SK-N-SH (cell line): ENCODE data around the gene GULP1. TPM values are rescaled to one million over a fixed set of nuclear protein-coding genes. Genes with fewer than 3 reads are reported as not detected.

Experiments used
- CTCF ChIA-PET: fragments of 300-600, 350-600 bp; formaldehyde crosslinking; extraction: SDS; loops from one replicate; lab custom pipeline; 2021; lab: Yijun Ruan, JAX
- POLR2A ChIA-PET: fragments of 350-600 bp; sonication (Branson Sonifier 250); formaldehyde crosslinking; extraction: SDS; loops from one replicate; lab custom pipeline; 2020; ENCODE audit warnings: antibody characterized with exemption, inconsistent platforms; lab: Yijun Ruan, JAX
- DNase-seq: peaks from one replicate; pipeline ENCODE4 v3.0.0; 2012
- H2AFZ ChIP-seq: fragments of 200-600 bp; sonication (generic); 2 replicates; pipeline ENCODE4 v1.8.1; 2016; ENCODE audit warnings: antibody characterized with exemption, mild to moderate bottlenecking, low read depth
- H3F3A ChIP-seq: fragments of 200-600 bp; sonication (generic); replicated peaks from 2 replicates; pipeline ENCODE3; 2016; ENCODE audit warnings: antibody characterized with exemption, mild to moderate bottlenecking; ENCODE audit not compliant: insufficient read depth
- H3K27ac ChIP-seq, 2 experiments: fragments of 200-500 bp in 1 of 2; fragments of 200-600 bp in 1 of 2; sonication (Bioruptor generic) in 1 of 2; sonication (generic), shearing (Covaris generic) in 1 of 2; 2 replicates each; pipeline versions ENCODE4 v1.5.1 to v1.6.1; 2014 to 2016; ENCODE audit warnings: low read depth in 2 of 2, inconsistent platforms in 1 of 2, low read length in 1 of 2, mild to moderate bottlenecking in 1 of 2, mixed read lengths in 1 of 2
- H3K27me3 ChIP-seq: fragments of 200-600 bp; sonication (generic), shearing (Covaris generic); 2 replicates; pipeline ENCODE4 v1.6.1; 2016; ENCODE audit warnings: mixed run types; ENCODE audit not compliant: insufficient read depth
- H3K36me3 ChIP-seq, 2 experiments: fragments of 200-500 bp in 1 of 2; fragments of 200-600 bp in 1 of 2; sonication (Bioruptor generic) in 1 of 2; sonication (generic) in 1 of 2; replicated peaks in 1 of 2; 2 replicates each; pipeline versions ENCODE3 to v1.5.1; 2014 to 2016; ENCODE audit warnings: low read length in 1 of 2, mild to moderate bottlenecking in 1 of 2; ENCODE audit not compliant: insufficient read depth in 2 of 2, control insufficient read depth in 1 of 2
- H3K4me1 ChIP-seq, 2 experiments: fragments of 200-500 bp in 1 of 2; fragments of 200-600 bp in 1 of 2; sonication (Bioruptor generic) in 1 of 2; sonication (generic), shearing (Covaris generic) in 1 of 2; 2 replicates each; pipeline versions ENCODE4 v1.5.1 to v1.6.1; 2014 to 2016; ENCODE audit warnings: low read depth in 1 of 2, low read length in 1 of 2, mixed run types in 1 of 2; ENCODE audit not compliant: insufficient read depth in 2 of 2, control insufficient read depth in 1 of 2
- H3K4me2 ChIP-seq: fragments of 200-600 bp; sonication (generic), shearing (Covaris generic); 2 replicates; pipeline ENCODE4 v1.6.1; 2017; ENCODE audit warnings: mixed run types
- H3K4me3 ChIP-seq, 2 experiments: fragments of 200-500 bp in 1 of 2; fragments of 200-600 bp in 1 of 2; sonication (Bioruptor generic) in 1 of 2; sonication (generic), shearing (Covaris generic) in 1 of 2; 2 replicates each; pipeline versions ENCODE4 v1.5.1 to v1.8.1; 2014 to 2016; ENCODE audit warnings: low read depth in 2 of 2, inconsistent platforms in 1 of 2, low read length in 1 of 2, mild to moderate bottlenecking in 1 of 2, mixed read lengths in 1 of 2, moderate library complexity in 1 of 2
- H3K79me2 ChIP-seq: fragments of 200-600 bp; sonication (generic); 2 replicates; pipeline ENCODE4 v1.8.1; 2017; ENCODE audit warnings: mild to moderate bottlenecking; ENCODE audit not compliant: insufficient read depth
- H3K9ac ChIP-seq: fragments of 200-600 bp; sonication (generic); 2 replicates; pipeline ENCODE4 v1.6.1; 2017; ENCODE audit warnings: mixed run types
- H3K9me2 ChIP-seq: fragments of 200-600 bp; sonication (generic); 2 replicates; pipeline ENCODE4 v1.6.1; 2017; ENCODE audit warnings: mixed run types
- H3K9me3 ChIP-seq: fragments of 200-600 bp; sonication (generic); 2 replicates; pipeline ENCODE4 v1.6.1; 2017; ENCODE audit warnings: mixed run types, mild to moderate bottlenecking, moderate library complexity
- H4K20me1 ChIP-seq: fragments of 200-600 bp; sonication (generic); 2 replicates; pipeline ENCODE4 v1.6.1; 2017; ENCODE audit warnings: mild to moderate bottlenecking, mixed run types; ENCODE audit not compliant: insufficient read depth
- CHD2 ChIP-seq: fragments of 150-350 bp; IDR thresholded peaks from 2 replicates; pipeline ENCODE4 v1.6.1; 2018; ENCODE audit warnings: low read length; ENCODE audit not compliant: partially characterized antibody
- ELF1 ChIP-seq: IDR thresholded peaks from 2 replicates; pipeline ENCODE4 v1.4.0; 2012
- EZH2phosphoT487 ChIP-seq: fragments of 200-600 bp; sonication (generic); IDR thresholded peaks from 2 replicates; pipeline ENCODE4 v1.6.1; 2017; ENCODE audit warnings: low read depth, mixed run types, mild to moderate bottlenecking, antibody characterized with exemption, moderate library complexity, borderline replicate concordance
- FOXM1 ChIP-seq: IDR thresholded peaks from 2 replicates; pipeline ENCODE4 v1.4.0; 2012; ENCODE audit warnings: low read depth, mild to moderate bottlenecking
- GATA2 ChIP-seq: sonication (generic); formaldehyde crosslinking; IDR thresholded peaks from 2 replicates; pipeline ENCODE4 v1.5.0; 2020; ENCODE audit warnings: mild to moderate bottlenecking, missing genetic modification reagents
- MXI1 ChIP-seq: IDR thresholded peaks from 2 replicates; pipeline ENCODE4 v1.6.1; 2012; ENCODE audit warnings: mild to moderate bottlenecking, low read depth, low read length, improper control_type of control experiment
- NFIC ChIP-seq: IDR thresholded peaks from 2 replicates; pipeline ENCODE4 v1.4.0; 2012; ENCODE audit warnings: borderline replicate concordance
- RFX5 ChIP-seq: IDR thresholded peaks from 2 replicates; pipeline ENCODE4 v1.6.1; 2012; ENCODE audit warnings: mild to moderate bottlenecking, improper control_type of control experiment, low read length
- RXRA ChIP-seq: IDR thresholded peaks from 2 replicates; pipeline ENCODE4 v1.4.0; 2012; ENCODE audit warnings: low read depth, mild to moderate bottlenecking, borderline replicate concordance
- SIN3A ChIP-seq: IDR thresholded peaks from 2 replicates; pipeline ENCODE4 v1.6.1; 2012; ENCODE audit warnings: low read depth, mild to moderate bottlenecking, low read length, moderate library complexity, borderline replicate concordance
- SMC3 ChIP-seq: IDR thresholded peaks from 2 replicates; pipeline ENCODE4 v1.6.1; 2012; ENCODE audit warnings: low read depth, low read length, improper control_type of control experiment
- TAF1 ChIP-seq: IDR thresholded peaks from 2 replicates; pipeline ENCODE4 v1.6.1; 2012; ENCODE audit warnings: low read depth, mild to moderate bottlenecking, low read length, moderate library complexity, borderline replicate concordance
- TEAD4 ChIP-seq: IDR thresholded peaks from 2 replicates; pipeline ENCODE4 v1.4.0; 2012; ENCODE audit warnings: mild to moderate bottlenecking, borderline replicate concordance; ENCODE audit not compliant: insufficient read depth
- YY1 ChIP-seq: IDR thresholded peaks from 2 replicates; pipeline ENCODE4 v1.4.0; 2012; ENCODE audit warnings: low read depth, mild to moderate bottlenecking
- WGBS: methylation state at CpG from one replicate; pipeline ENCODE4 v1.1.6; 2017; ENCODE audit warnings: low lambda C conversion rate; 5-methylcytosine and 5-hydroxymethylcytosine counted together
- polyA plus RNA-seq, 3 experiments: library from polyadenylated mRNA; depleted of rRNA; stranded (reverse); fragments of >200 nt; gene quantifications; 2 replicates each; pipeline ENCODE4 v1.2.3, GENCODE V29; 2012
- TF ChIP-seq, protein P1 (sequence below): fragments of 200-600 bp; sonication (generic); IDR thresholded peaks from 2 replicates; pipeline ENCODE4 v1.6.1; 2017; ENCODE audit warnings: antibody characterized with exemption, mild to moderate bottlenecking, moderate library complexity
- TF ChIP-seq, protein P2 (sequence below): IDR thresholded peaks from 2 replicates; pipeline ENCODE4 v1.4.0; 2012; ENCODE audit warnings: low read depth, borderline replicate concordance
- TF ChIP-seq, protein P3 (sequence below): IDR thresholded peaks from 2 replicates; pipeline ENCODE4 v1.6.1; 2012; ENCODE audit warnings: mild to moderate bottlenecking, low read depth, low read length, moderate library complexity
- TF ChIP-seq, protein P4 (sequence below): IDR thresholded peaks from 2 replicates; pipeline ENCODE4; 2012

The GULP1 gene
- polyA plus RNA-seq, 1 of the 3 experiments (the other 2 are of a cell fraction), result 33.8 TPM

DNA sequence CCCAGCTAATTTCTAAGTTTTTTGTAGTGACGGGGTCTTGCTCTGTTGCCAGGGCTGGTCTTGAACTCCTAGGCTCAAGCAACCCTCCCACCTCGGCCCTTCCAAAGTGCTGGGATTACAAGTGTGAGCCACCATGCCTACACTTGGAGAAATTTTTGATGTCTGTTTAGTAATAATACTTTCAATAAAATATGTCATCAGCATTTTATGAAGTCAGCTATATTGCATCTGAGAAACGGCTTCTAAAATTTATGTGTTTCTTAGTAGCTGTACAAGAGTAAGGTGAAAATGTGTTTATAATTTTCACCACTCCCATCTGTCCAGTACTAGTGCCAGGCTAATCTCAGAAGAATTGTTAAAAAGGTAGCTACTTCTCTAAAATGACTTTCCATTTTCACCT, 46.8 kb downstream of the GULP1 start:
- peaks cover 56% of the 10 kb centered on the region for H3K79me2 ChIP-seq
- H3F3A ChIP-seq, result no peaks in the 10 kb centered on the region
- H3K4me2 ChIP-seq, result no peak overlapping the region
- no peak overlapping the region for H3K4me3 ChIP-seq
- no peaks in the 10 kb centered on the region for H3K27me3 ChIP-seq
- H3K9ac ChIP-seq, result no peak overlapping the region
- no peak for DNase-seq
- H3K9me2 ChIP-seq, result no peaks in the 10 kb centered on the region
- H3K9me3 ChIP-seq, result no peaks in the 10 kb centered on the region
- H3K4me1 ChIP-seq, result peaks cover 0 to 4% of the 10 kb centered on the region in 2 experiments; a peak in 2 of 4 replicates
- CTCF ChIA-PET, result interaction anchor here (0.9 kb wide), 1 partner anchor 13 kb away, joined by 4 read pairs; no protein-coding TSS in a partner anchor
- H2AFZ ChIP-seq, result no peak overlapping the region
- POLR2A ChIA-PET, result no interaction called here
- 99% methylated on average over 3 of the region's 3 CpGs for WGBS
- H3K27ac ChIP-seq, result no peak overlapping the region
- peaks cover 0 to 4% of the 10 kb centered on the region in 2 experiments for H3K36me3 ChIP-seq
- TF ChIP-seq ELF1, result no peak
- no peak for TF ChIP-seq MXI1
- TF ChIP-seq GATA2 (CRISPR knock-in tag), result no peak
- TF ChIP-seq TEAD4, result no peak
- TF ChIP-seq TAF1, result no peak
- TF ChIP-seq, protein P1, sequence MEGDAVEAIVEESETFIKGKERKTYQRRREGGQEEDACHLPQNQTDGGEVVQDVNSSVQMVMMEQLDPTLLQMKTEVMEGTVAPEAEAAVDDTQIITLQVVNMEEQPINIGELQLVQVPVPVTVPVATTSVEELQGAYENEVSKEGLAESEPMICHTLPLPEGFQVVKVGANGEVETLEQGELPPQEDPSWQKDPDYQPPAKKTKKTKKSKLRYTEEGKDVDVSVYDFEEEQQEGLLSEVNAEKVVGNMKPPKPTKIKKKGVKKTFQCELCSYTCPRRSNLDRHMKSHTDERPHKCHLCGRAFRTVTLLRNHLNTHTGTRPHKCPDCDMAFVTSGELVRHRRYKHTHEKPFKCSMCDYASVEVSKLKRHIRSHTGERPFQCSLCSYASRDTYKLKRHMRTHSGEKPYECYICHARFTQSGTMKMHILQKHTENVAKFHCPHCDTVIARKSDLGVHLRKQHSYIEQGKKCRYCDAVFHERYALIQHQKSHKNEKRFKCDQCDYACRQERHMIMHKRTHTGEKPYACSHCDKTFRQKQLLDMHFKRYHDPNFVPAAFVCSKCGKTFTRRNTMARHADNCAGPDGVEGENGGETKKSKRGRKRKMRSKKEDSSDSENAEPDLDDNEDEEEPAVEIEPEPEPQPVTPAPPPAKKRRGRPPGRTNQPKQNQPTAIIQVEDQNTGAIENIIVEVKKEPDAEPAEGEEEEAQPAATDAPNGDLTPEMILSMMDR, result no peak
- TF ChIP-seq CHD2, result no peak
- TF ChIP-seq NFIC, result no peak
- TF ChIP-seq, protein P2, sequence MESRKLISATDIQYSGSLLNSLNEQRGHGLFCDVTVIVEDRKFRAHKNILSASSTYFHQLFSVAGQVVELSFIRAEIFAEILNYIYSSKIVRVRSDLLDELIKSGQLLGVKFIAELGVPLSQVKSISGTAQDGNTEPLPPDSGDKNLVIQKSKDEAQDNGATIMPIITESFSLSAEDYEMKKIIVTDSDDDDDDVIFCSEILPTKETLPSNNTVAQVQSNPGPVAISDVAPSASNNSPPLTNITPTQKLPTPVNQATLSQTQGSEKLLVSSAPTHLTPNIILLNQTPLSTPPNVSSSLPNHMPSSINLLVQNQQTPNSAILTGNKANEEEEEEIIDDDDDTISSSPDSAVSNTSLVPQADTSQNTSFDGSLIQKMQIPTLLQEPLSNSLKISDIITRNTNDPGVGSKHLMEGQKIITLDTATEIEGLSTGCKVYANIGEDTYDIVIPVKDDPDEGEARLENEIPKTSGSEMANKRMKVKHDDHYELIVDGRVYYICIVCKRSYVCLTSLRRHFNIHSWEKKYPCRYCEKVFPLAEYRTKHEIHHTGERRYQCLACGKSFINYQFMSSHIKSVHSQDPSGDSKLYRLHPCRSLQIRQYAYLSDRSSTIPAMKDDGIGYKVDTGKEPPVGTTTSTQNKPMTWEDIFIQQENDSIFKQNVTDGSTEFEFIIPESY, result no peak
- TF ChIP-seq RFX5, result no peak
- no peak for TF ChIP-seq YY1
- TF ChIP-seq EZH2phosphoT487, result no peak
- TF ChIP-seq FOXM1, result no peak
- TF ChIP-seq, protein P3, sequence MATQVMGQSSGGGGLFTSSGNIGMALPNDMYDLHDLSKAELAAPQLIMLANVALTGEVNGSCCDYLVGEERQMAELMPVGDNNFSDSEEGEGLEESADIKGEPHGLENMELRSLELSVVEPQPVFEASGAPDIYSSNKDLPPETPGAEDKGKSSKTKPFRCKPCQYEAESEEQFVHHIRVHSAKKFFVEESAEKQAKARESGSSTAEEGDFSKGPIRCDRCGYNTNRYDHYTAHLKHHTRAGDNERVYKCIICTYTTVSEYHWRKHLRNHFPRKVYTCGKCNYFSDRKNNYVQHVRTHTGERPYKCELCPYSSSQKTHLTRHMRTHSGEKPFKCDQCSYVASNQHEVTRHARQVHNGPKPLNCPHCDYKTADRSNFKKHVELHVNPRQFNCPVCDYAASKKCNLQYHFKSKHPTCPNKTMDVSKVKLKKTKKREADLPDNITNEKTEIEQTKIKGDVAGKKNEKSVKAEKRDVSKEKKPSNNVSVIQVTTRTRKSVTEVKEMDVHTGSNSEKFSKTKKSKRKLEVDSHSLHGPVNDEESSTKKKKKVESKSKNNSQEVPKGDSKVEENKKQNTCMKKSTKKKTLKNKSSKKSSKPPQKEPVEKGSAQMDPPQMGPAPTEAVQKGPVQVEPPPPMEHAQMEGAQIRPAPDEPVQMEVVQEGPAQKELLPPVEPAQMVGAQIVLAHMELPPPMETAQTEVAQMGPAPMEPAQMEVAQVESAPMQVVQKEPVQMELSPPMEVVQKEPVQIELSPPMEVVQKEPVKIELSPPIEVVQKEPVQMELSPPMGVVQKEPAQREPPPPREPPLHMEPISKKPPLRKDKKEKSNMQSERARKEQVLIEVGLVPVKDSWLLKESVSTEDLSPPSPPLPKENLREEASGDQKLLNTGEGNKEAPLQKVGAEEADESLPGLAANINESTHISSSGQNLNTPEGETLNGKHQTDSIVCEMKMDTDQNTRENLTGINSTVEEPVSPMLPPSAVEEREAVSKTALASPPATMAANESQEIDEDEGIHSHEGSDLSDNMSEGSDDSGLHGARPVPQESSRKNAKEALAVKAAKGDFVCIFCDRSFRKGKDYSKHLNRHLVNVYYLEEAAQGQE, result no peak
- TF ChIP-seq SIN3A, result no peak
- no peak for TF ChIP-seq SMC3
- TF ChIP-seq, protein P4, sequence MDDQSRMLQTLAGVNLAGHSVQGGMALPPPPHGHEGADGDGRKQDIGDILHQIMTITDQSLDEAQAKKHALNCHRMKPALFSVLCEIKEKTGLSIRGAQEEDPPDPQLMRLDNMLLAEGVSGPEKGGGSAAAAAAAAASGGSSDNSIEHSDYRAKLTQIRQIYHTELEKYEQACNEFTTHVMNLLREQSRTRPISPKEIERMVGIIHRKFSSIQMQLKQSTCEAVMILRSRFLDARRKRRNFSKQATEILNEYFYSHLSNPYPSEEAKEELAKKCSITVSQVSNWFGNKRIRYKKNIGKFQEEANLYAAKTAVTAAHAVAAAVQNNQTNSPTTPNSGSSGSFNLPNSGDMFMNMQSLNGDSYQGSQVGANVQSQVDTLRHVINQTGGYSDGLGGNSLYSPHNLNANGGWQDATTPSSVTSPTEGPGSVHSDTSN, result no peak
- TF ChIP-seq RXRA, result no peak
- TF ChIP-seq, all 33 proteins: peak for 0
- H4K20me1 ChIP-seq, result no peaks in the 10 kb centered on the region
